ENCODE results near the gene PPP1R7.
"Not testable (repeated sequence)": the region's sequence is repeated elsewhere in the genome, so short reads cannot be mapped to it uniquely, and the experiment has no call there.

Gene PPP1R7

DNA sequence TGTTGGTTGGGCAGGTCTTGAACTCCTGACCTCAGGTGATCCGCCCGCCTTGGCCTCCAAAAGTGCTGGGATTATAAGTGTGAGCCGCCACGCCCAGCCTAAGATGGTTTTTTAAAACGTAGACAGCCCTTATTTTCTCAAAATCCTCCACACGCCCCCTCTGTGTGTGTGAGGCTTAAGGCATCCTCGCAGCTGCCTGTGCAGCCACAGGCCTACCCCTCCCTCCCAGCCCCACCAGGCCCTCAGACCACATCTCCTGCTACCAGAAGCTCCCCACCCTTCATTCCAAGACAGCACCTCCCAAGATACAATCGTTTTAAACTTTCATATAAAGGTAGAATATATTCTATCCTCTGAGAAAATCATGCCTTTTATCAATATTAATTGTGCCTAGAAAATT is 43.0 kb downstream of the PPP1R7 start:
- DNase-seq (ENCODE audit: low spot score) = no peak

DNA sequence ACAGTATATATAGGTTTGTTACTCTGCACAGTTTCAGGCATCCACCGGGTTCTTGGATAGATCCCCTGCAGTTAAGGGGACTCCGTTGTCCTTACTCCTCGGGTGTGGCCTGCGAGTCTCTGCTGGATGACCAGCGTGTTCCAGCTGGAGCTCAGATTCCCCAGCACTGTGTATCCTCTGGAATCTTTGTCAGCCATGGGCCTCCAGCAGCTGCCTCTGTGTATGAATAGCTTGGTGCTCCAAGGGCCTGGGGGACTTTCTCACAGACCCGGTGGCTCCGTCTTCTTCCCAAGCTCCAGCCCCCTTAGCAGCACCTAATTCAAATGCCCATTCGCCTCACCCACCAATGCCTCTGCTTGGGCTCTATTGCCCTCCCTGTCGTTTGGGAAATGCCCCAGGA is 44.5 kb downstream of the PPP1R7 start:
- no peak for DNase-seq (ENCODE audit: low spot score)

DNA sequence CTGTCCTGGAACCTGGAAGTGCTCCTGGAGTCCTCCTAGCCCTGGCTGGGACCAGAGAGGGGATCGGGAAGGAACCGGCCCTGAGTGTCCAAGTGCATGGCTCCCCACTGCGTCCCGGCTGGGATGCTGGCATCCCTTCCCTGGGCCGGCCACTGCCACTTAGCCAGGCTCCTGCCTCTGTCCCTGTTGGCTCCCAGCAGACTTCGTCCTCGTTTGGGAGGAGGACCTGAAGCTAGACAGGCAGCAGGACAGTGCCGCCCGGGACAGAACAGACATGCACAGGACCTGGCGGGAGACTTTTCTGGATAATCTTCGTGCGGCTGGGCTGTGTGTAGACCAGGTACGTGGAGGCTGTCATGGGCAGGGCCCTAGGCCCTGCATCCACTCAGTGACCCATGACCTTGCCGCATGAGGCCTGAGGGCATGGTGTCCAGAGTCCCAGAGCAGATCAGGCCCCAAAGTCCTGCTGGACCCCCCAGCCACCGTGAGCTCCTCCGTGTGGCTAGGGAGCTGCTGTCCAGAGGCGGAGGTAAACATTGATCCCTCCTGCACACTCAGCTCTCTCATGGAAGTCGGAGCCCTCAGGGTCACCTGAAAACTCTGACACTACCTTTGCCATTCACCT is 45.4 kb downstream of the PPP1R7 start:
- no peak for DNase-seq (ENCODE audit: low spot score)

DNA sequence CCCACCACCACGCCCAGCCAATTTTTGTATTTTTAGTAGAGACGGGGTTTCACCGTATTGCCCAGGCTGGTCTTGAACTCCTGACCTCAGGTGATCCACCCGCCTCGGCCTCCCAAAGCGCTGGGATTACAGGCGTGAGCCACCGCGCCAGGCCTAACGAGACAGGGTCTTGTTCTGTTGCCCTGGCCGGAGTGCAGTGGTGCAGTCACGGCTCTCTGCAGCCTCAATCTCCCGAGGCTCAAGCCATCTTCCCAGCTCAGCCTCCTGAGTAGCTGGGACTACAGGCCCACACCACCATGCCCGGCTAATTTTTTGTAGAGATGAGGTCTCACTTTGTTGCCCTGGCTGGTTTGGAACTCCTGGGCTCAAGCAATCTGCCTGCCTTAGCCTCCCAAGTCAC is 47.0 kb downstream of the PPP1R7 start:
- not testable (repeated sequence) for DNase-seq (ENCODE audit: low spot score)

DNA sequence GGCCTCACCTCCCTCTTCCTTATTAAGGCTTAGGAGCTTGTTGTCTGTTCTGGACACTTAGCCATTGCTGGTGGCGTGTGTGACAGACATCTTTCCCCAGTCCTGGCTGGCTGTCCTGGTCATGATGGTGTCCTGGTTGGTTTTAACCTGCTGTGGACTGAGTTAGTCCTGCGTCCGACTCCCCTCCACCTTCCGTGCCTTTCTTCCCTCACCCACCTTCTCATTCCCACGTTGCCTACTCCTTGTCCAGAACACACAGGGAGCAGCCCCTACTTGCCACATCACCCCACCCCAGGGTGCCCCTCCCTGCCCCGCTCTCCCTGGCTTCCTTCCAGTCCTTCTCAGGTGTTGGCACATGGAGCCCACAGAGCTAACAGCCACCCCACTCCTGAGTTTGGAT is 47.7 kb downstream of the PPP1R7 start:
- DNase-seq (ENCODE audit: low spot score) = no peak

DNA sequence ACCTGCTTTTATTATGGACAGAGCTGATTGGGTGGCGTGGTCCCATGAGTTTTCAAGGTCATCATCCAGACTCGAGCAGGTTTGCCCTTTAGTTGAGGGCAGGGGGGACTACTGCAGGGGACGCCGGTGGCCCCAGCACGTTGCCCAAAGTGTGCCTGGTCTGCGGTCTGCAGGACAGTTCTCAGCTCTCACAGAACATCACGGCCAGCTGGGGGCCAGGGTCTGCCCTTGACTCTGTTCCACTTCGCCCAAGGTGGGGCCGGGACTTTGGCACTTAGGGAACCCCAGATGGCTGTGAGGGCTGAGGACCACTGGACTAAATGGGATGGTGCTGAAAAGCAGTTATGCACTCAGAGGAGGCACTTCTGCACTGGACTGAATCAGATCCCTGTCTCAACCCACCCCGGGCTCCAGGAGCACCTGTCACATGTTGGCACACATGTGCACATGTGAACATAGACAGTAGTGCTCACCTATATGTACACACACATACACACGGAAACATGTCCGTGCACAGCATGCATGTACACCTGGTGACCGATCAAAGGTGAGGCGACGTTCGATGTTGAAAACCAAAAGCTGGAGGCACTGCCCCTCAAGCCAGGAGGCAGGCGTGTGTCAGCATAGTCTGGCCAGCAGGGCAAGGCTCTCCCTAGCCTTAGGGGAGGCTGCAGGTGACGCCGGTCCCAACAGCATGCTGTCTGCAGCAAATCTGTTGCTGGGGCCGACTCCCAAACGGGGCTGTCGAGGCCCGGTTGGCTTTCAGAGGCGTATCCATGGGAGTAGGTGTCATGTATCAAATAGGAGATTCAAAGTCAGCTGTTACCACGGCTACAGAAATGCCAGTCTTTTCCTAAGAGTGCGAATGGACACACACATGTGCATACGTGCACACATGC is 48.4 kb downstream of the PPP1R7 start:
- no peak for DNase-seq (ENCODE audit: low spot score)

DNA sequence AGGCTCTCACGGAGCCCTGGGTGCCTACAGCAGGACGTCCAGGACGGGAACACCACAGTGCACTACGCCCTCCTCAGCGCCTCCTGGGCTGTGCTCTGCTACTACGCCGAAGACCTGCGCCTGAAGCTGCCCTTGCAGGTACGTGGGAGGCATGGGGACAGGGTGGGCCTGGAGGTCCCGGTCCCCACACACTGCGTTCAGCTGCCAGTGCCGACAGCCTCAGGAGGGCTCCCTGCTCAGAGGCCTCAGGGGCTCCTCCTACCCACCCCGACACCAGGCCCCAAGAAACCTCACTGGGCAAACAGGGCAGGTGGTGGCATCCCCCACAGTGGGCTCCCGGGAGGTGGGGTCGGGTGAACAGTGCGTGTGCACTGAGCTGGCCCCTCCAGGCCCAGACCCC is 49.0 kb downstream of the PPP1R7 start:
- DNase-seq (ENCODE audit: low spot score) = no peak

DNA sequence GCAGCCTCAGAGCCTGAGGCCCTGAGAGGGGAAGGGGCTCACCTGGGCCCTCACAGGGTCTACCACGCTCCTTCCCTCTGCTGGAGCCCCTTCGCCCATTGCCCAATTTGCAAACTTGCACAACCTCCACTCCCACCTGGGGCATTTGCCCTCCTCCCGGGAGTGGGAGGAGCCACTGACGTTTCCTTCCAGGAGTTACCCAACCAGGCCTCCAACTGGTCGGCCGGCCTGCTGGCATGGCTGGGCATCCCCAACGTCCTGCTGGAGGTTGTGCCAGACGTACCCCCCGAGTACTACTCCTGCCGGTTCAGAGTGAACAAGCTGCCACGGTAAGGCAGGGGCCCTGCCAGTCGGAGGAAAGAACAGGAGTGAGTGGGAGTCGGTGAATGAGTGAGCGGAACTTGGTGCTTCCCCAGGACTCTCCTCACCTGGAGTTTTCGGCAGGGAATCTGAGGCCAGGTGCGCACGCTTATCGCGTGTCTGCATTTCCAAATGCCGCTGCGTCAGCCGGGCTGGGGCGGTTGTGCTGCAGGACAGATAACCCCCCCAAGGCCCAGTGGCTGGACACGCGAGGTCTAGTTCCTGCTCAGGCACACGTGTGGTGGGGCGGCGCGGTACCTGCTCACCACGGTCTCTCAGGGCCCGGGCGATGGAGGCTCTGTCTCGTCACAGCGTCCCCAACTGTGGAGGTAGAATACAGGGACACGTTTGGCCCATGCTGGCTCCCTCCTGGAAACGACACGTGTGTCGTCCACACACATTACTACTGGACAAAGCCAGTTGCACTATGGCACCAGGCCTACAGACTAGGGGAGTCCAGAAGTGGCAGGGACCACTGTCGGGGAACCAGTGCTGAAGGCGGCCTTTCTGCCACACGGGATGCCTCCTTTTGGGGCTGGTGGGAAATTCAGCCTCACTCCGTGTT is 49.9 kb downstream of the PPP1R7 start:
- DNase-seq (ENCODE audit: low spot score) = no peak

DNA sequence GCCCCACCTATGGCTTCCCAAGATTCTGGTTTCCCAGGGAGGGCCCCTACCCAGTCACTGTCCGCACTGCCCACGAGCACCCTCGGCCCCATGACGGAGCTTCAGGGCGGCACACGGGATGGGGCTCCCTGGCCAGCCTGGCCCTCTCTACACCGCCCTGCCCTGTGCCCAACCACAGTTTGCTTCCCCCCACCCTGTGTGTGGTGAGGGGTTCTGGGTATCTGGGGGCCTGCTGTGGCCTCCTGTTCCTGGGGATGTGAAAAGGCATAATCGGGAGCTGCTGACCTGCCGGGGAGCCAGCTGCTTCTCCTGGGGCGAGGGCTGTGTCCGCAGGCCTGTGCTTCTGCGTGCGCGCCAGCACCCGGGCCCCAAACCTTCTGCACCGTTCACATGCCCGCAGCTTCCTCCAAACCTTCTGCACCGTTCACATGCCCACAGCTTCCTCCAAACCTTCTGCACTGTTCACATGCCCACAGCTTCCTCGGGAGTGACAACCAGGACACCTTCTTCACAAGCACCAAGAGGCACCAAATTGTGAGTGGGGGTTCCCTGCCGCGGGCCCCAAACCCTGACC is 50.6 kb downstream of the PPP1R7 start:
- no peak for DNase-seq (ENCODE audit: low spot score)

DNA sequence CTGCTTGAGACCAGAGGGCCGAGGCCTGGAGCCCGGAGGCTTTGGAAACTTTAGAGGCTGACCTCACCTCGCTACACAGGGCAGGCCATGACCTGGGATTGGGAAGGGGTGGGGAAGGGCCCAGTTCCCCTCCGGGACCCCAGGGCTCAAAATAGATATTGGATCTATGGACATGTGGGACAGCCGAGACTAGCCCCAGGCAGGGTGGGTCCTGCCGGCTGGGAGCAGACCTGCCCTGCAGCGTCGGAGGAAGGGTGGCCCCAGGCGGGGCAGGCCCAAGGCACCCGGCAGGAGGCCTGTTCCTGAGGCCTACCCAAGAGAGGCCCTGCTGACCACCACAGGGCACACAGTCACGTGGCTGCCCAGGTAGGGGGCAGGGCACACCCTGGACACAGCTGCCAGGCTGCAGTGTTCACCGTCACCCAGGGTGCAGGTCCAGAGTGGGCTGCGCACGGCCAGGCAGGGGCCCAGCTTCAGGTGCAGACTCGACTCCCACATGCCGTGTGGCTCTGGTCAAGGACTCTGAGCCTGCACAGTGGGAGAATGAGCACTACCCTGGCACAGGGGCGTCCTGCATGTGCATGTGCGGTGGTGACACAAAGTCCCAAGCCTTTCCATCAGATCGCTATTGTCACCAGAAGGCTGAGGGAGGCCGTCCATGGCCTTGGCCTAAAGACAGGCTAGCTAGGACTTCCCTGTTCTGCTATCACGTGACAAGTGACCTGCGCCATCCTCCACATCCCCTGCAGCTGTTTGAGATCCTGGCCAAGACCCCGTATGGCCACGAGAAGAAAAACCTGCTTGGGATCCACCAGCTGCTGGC is 51.4 kb downstream of the PPP1R7 start:
- no peak for DNase-seq (ENCODE audit: low spot score)

DNA sequence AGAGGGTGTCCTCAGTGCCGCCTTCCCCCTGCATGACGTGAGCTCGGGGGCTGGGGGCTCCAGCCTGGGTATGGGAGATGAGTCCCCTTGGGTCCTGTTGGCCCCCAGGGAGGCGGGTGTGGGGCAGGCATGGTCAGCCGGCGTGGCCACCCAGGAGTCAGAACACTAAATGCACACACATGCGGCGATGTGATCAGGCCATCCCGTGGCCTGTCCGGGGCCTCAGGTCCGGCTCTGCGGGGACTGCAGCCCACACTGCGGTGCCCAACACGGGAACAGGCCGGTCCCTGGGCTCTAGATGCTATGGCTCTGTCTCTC is 52.0 kb downstream of the PPP1R7 start:
- no peak for DNase-seq (ENCODE audit: low spot score)

DNA sequence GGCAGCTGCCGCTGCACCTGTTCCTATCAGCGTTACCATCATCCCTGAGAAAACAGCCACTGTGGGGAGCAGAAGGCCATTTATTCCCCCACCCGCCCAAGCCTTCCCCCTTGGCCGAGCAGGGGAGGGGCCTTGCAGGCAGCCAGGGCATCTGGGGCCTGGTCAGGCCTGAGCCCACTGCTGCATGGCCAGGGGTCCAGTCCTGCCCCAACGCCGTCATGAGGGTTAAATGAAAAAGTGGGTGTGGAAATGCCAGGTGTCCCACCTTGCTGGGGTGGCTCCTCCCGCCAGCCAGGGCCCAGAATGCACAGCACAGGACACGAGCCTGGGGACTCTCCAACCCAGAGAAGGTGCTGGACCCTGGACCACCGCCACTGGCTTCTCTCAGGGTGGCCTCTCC is 52.4 kb downstream of the PPP1R7 start:
- DNase-seq (ENCODE audit: low spot score) = no peak

DNA sequence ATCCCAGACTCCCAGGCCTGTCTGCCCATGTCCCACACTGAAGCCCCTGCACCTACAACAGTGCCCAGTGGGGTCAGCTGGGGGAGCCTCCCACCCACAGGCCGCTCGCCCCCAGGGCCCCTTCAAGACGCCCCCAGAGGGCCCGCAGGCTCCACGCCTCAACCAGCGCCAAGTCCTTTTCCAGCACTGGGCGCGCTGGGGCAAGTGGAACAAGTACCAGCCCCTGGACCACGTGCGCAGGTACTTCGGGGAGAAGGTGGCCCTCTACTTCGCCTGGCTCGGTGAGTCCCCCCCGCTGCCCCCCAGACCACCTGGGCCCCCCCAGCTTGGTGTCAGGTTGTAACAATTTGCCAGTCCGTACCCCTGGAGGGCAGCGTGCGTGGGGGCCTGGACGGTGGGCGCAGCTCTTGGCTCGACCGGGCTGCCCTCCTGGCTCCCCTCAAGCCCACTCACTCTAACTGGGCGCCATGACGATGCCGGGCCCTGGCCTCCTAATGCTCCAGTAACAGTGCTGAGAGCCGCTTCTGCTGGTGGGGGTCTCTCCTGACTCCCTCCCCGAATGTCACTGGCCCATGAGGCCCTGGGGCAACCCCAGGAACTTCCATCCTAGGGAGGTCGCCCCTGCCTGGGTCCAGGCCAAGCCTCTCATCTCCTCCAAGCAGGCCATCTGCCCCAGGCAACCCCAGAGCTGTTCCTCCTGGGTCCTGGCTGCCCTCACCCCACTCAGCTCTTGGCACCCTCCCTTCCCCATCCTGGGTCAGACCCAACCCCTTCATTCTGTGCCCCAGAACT is 53.1 kb downstream of the PPP1R7 start:
- DNase-seq (ENCODE audit: low spot score) = no peak

DNA sequence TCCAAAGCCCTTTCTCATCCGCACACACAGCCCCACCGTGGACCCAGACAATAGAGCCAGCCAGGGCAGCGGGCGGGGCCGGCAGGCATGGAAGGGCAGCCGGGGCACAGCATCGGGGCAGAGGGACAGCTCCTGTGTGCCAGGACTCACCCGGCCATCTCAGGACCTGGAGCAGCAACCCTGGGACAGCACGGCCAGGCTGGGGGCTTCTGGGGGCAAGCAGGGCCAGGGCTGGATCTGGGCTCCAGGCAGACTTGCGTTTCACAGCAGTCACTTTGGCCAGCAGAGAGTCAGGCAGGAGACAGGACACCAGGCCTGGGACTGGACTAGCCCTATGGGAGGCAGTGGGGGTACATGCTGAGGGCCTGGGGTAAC is 53.7 kb downstream of the PPP1R7 start:
- DNase-seq (ENCODE audit: low spot score) = no peak

DNA sequence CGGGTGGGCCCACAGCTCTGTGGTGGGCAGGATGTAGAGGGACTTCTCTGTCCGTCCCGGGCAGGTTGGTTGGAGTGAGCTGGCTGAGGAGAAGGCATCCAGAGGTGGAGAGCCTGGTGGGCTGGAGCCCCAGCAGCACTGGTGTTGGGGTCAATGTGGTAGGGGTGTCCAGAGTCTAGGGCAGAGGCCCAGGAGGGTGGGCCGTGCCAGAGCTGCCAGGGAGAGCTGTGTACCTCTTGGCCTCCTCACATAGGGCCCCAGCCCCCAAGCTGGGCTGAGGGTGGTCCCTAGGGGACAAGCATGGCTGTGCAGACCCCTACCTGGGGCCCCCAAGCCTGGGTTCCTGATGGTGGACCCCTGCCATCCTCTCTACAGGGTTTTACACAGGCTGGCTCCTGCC is 54.2 kb downstream of the PPP1R7 start:
- no peak for DNase-seq (ENCODE audit: low spot score)

DNA sequence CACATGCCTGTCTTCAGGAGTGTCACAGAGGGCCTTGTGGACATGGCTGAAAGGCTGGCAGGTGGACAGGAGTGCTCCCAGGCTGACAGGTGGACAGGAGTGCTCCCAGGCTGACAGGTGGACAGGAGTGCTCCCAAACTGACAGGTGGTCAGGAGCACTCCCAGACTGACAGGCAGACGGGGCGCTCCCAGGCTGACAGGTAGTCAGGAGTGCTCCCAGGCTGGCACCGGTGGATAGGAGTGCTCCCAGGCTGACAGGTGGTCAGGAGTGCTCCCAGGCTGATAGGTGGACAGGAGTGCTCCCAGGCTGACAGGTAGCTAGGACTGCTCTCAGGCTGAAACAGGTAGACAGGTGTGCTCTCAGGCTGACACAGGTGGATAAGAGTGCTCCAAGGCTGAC is 54.8 kb downstream of the PPP1R7 start:
- DNase-seq (ENCODE audit: low spot score) = no peak

DNA sequence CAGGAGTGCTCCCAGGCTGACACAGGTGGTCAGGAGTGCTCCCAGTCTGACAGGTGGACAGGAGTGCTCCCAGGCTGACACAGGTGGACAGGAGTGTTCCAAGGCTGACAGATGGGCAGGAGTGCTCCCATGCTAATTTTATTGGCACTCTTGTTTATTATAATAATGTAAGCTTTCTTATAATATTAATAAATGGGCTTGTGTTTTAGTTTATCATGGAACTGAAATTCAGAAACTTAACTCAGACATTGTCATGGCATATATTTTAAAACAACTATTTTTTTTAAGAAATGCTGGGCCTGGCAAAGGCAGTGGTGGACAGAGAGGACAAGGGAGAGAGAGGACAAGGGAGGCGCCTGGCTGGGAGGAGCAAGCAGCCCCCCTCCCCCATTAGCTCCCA is 56.9 kb downstream of the PPP1R7 start:
- no peak for DNase-seq (ENCODE audit: low spot score)

DNA sequence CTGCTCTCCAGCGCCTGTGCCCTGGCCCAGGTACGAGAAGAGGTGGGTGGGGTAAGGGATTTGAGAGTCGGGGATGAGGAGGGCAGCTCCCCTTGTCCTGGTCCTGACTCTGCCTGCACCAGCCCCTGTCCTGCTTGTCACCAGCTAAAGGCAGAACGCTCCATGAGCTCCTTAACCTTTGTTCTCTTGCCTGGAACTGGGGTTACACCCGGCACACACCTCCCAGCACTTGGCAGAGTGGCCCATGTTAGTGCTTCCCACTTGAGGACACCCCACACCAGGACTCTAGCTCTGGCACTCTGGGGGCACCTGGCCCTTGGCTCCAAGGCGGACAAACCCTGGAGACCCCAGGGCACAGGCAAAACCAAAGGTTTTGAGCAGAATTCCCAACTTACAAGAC is 57.4 kb downstream of the PPP1R7 start:
- DNase-seq (ENCODE audit: low spot score) = no peak

DNA sequence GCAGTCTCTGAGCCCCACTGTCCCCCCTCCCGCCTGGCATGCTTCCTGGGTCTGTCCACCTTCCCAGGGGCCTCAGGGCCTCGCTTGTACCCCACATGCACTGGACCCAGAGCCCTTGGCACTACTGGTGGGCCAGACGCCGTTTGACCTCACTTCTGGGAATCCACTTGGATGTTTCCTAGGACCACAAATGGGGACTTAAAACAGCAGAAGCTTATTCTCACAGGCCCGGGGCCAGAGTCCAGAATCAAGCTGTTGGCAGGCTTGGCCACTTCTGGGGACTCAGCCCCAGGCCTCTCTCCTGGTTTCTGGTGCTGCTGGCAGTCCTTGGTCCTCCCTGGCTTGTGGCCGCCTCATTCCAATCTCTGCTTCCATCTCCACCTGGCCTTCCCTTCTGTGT is 57.8 kb downstream of the PPP1R7 start:
- no peak for DNase-seq (ENCODE audit: low spot score)

DNA sequence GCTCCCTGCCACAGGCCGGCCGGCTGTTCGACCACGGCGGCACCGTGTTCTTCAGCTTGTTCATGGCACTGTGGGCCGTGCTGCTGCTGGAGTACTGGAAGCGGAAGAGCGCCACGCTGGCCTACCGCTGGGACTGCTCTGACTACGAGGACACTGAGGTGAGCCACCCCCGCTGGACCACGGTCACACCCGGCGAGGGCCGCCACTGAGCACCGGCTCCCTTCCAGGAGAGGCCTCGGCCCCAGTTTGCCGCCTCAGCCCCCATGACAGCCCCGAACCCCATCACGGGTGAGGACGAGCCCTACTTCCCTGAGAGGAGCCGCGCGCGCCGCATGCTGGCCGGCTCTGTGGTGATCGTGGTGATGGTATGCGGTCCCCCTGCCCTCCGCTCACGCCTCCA is 59.0 kb downstream of the PPP1R7 start:
- no peak for DNase-seq (ENCODE audit: low spot score)

DNA sequence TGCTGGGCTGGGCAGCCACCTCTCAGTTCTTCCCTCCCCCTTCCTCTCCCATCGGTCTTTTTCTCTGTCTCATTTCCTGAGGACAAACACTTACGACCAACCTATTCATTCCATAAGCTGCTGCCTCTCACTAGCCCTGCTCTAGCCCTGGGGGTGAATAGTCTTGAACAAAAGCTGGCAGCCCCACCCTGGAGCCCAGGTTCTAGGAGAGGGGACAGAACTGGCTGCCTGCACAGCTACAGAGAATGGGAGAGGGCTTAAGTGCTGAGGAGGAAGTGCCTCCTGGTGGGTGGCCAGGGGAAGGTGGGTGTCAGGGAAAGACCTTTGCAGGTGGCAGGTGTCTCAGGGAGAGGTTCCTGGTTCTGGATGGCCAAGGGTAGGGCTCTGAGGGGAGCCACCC is 61.0 kb downstream of the PPP1R7 start:
- DNase-seq (ENCODE audit: low spot score) = no peak
